Activated naive CD8-positive, alpha-beta T cell treated with anti-CD3 and anti-CD28 coated beads, Interleukin-2, amount 50 U/mL, for 16 hours (primary cell): ENCODE measurements around the gene EEF2.
"Not testable (repeated sequence)": the region's sequence is repeated elsewhere in the genome, so short reads cannot be mapped to it uniquely, and the experiment has no call there.

Source experiments
- DNase-seq: peaks from one replicate; pipeline ENCODE4 v3.0.0-alpha.2; 2020; ENCODE audit warnings: low read depth, low spot score

Gene EEF2

DNA sequence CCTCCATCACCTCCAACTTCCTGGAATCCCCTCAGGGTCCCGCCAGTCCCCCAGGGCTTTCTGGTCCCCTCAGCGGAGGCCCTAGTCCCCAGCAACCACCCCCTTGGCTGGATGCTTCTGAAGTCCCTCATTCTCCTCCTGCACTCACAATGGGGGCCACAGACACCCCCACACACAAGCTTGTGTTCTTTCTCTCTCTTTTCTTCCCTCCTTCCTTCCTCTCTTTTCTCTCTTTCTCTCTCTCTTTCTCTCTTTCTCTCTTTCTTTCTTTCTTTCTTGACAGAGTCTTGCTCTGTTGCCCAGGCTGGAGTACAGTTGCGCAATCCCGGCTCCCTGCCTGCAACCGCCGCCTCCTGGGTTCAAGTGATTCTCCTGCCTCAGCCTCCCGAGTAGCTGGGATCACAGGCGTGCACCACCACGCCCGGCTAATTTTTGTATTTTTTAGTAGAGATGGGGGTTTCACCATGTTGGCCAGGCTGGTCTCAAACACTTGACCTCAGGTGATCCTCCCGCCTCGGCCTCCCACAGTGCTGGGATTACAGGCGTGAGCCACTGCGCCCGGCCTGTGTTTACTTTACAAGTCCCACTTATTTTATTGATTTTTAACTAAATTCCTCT lies 37.8 kb downstream of the EEF2 start:
- DNase-seq = not testable (repeated sequence)

DNA sequence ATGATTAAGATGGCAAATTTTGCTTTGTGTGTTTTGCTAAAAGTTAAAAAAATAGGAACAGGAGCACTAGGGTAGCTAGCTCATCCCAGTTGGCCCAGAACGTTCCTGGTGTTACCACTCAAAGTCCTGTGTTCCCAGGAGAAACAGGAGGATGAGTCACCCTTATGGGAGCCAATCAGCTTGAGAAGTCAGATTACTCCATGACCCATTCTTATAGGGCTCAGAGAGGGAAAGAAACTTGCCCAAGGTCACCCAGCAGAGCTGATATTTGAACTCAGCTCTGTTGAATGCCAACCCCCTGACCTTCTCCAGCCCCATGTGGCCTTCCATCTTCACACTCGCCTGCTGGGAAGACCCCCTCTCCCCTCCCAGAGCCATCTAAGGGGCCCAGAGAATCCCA lies 39.4 kb downstream of the EEF2 start:
- DNase-seq = no peak

- no peak for DNase-seq
These were observed 41.1 kb downstream of the EEF2 start for GRCh38 chr19:3944018-3944721.

DNA sequence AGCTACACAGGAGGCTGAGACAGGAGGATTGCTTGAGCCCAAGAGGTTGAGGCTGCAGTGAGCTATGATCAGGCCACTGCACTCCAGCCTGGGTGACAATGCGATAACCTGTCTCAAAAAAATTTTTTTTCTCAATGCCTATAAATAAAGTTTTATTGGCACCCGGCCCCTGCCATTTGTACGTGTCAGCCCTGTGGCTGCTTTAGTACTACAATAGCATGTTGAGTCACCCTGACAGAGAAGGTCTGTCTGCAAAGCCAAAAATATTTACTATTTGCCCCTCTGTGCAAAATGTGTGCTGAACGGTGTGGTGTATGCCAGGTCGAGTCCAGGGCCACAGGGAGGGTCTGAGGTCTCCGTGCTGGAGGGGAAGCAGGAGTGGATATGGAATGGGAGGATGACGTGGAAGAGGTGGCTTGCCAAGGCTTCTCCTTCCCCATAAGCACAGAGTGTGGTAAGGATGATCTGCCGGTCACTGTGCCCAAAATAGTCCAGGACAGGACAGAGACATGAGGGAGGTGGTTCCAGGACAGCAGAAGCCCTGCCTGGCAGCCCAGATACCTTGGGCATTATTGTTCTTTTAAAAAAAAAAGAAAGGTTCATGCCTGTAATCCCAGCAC lies 42.4 kb downstream of the EEF2 start:
- no peak for DNase-seq

- not testable (repeated sequence) for DNase-seq
These were observed 46.8 kb downstream of the EEF2 start for GRCh38 chr19:3938300-3938950.

DNA sequence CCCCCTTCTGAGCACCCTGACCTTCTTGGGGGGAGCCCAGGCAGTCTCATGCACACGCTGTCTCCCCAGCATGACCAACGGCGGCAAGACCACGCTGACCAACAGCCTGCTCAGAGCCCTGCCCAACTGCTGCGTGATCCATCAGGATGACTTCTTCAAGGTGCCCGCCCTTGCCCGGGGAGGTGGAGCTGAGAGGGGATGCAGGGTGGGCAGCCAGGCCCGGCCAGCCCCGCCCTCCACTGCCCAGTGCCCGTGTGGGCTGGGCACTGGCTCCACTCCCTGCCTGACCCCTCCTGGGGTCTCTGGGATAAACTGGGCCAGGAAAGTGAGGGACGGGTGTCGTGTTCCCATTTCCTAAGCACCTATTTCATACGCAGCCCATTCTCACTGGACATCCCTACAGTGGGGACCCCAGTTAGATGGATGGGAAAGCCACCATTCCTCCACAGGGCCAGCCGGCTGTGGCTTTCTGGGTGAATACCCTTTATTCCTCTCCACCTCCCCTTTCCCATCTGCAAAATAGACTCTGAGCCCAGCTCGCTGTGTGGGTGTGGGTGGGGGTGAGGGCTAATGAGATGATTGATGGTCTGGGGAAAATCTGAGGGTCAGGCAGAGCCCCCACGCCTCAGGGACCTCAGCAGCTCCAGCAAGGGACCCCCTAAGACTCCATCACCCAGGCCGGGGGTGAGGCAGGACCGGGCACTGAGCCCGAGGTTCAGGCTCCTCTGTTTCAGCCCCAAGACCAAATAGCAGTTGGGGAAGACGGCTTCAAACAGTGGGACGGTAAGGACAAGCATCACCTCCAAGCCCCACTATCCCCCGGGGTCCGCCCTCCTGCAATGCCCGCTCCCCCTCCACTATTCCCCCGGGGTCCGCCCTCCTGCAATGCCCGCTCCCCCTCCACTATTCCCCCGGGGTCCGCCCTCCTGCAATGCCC lies 48.5 kb downstream of the EEF2 start:
- no peak for DNase-seq

DNA sequence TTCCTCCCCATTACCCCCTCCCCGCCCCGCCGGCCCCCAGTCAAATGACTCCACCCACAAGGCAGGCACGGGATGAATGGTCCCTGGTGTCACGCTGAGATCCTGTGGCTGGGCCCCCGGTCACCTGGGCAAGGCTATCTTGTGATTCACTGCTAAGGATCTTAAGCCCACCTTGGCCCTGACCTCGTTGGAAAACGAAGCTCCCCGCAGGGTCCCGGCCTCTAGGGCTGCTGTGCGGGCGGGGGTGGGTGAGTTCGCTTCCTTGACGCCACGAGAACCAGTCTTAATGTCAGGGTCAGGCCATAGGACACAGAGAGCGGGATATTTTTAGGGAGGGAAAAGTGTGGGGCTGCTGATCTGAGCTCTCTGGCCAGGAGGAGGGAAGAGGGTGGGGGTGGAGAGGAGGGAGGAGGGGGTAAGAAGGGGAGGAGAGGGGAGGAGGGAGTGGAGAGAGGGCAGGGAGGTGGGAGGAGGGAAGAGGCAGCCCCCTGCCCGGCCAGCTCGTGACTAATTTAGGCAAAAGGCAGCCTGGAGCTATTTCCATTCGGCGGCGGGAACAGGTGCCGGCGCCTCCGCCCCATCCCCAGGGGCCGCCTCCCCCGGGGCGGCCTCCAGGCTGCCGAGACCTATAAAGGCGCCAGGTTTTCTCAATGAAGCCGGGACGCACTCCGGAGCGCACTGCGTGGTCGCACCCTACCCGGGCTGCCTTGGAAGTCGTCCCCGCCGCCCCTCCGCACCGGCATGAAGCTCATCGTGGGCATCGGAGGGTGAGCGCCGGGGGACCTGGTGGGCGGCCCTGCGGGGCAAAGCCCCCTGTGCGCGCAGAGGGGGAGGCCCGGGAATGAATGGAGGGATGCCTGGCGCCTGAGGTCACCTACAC lies 52.1 kb downstream of the EEF2 start, which contains the start of gene NMRK2:
Gene NMRK2 (plus strand): TSS at position 139 of the 880 bp plus-strand sequence. CDS start 603 bp downstream, at position 742.
- DNase-seq = no peak

DNA sequence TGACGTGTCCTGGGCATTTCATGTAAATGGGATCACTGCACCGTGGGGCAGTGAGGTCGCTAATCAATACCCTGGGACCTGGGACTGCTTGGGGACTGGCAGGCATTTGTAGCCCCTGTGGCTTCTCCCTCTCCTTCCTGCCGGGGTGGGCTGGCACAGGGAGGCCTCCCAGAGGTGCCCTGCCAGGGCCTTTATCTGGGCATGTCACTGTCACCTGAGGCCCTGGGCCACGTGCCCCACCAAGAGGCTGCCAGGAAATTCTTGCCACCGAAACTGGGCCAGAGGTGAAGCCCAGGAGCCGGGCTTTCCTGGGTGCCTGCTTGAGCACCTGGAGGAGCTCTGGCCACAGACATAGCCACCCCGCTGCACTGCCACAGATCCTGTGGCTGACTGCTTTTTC lies 54.2 kb downstream of the EEF2 start:
- no peak for DNase-seq
